NCI-H748 treated with DMSO at 0.1 percent for 48 hours (cell line): Measurements from ENCODE around the gene ARMH1.

ENCODE experiments used
- DNase-seq: peaks from one replicate; lab custom pipeline; 2025; lab: John Stamatoyannopoulos, UW

Gene ARMH1

DNA sequence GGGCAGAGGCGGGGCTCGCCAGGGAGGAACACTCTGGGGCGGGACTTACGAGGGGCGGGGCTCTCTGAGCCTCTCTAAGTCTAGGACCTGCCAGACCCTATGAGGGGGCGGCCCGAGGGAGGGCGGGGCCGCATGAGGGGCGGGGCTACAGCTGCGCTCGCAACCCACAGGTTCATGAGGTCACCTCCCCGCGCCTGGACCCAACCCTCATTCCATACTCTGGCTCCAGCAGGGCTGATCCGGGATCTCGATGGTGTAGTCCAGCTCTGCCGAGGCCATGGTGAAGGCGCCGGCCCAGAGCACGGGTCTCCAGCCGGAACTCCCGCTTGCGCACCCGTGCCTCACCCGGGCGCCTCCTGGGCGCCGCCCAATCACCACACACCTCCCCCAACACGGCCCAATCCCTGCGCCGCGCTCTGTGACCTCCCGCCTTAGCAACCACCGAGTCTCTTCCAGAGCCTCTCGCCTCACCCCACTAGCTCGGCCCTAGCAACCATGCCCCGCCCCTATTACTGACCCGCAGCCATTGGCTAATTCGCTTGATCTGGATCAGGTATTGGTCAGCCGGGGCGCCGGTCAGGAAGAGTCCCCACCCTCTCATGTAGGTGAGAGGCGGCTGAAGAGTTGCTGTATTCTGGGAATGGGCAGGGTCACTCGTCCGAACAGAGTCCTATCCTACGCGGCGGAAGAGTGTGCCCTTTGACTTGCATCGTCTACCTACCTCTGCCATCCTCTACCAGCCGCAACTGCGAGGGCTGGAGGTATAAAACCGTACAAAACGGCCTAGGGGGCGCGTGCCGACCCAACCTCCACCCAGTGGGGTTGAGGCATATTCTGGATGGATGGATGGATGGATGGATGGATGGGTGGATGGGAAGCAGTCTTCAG lies at the start of gene ARMH1, which contains the start of gene TMEM53:
TSS of gene ARMH1 (plus strand) at position 602 of the 888 bp plus-strand sequence. CDS start 14,984 bp downstream, outside the sequence.
TSS of gene TMEM53 (minus strand) at position 369 of the 888 bp plus-strand sequence. CDS start at position 279, 90 bp downstream.
- DNase-seq: peak; percentile 98

DNA sequence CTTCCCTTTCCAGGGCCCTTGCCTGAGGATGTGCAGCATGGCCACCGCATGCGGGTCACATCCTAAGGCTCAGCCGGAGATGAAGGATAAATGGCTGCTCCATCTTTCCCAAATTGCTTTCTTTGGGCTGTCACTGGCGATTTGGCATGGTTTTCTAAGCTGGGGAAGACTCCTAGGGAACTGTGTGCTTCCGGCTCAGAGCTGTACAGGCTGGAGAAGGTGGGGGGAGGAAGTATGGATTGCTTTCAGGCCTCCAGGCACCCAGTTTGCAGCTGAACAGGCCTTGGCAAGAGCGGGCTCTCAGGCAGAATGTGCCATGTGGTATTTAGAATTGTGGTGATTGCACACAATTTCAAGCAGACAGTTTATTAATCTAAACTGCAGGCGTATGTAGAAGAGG lies 49.2 kb upstream of the ARMH1 start:
- DNase-seq: no peak

DNA sequence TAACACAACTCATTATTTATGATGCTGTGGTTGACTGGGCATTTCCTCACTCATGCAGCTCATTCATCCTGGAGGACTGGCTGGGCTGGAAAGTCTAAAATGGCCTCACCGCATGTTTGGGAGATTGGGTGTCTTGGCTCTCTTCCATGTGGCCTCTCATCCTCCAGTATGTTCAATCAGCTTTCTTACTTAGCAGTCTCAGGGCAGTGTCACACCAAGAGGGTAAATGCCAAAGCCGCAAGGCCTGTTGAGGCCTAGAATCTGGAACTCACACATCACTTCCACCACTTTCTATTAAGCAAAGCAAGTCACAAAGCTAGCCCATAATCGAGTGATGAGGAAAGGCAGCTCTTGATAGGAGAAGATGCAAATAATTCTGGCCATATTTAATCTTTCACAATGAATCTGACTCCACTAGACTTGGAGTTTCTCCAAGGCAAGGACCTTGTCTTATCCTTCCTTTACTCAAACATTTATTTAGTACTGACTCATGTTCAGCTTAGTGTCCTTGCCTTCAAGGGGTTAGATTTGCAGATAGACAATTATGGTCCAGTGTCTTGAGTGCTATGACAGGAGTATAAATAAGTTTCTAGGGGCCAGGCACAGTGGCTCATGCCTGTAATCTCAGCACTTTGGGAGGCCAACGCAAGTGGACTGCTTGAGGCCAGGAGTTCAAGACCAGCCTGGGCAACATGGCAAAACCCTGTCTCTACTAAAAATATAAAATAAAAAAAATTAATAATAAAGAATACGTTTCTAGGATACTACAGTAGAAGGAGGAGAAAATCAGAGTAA lies 45.4 kb upstream of the ARMH1 start:
- DNase-seq: no peak

DNA sequence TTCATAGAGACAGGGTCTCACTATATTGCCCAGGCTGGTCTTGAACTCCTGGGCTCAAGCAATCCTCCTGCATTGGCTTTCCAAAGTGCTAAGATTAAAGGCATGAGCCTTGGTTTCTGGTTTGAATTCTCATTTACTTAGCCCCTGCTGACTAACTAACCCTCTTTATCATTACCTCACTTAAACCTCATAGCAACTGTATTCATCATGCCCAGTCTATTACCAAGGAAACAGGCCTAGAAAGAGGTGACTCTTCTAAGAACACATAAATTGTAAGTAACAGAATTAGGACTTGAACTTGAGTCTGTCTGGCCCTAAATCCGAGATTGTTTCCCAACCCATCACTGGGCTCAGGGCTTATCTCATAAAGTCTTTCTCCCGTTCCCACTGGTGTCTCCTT lies 44.4 kb upstream of the ARMH1 start:
- DNase-seq: no peak

DNA sequence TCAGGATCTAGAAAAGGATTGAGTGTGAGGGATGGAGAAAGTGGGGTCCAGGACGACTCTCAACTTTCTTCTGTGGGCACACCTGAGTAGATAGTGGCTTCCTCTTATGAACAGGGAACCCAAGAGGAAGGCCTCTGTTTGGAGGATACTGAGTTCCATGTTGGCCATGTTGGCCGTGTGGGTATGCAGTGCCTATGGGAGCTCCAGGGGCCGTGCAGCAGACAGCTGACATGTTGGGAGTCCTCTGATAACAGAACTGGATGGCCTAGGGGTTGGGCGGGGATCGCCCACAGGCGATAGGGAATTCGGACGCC lies 43.2 kb upstream of the ARMH1 start:
- DNase-seq: no peak

DNA sequence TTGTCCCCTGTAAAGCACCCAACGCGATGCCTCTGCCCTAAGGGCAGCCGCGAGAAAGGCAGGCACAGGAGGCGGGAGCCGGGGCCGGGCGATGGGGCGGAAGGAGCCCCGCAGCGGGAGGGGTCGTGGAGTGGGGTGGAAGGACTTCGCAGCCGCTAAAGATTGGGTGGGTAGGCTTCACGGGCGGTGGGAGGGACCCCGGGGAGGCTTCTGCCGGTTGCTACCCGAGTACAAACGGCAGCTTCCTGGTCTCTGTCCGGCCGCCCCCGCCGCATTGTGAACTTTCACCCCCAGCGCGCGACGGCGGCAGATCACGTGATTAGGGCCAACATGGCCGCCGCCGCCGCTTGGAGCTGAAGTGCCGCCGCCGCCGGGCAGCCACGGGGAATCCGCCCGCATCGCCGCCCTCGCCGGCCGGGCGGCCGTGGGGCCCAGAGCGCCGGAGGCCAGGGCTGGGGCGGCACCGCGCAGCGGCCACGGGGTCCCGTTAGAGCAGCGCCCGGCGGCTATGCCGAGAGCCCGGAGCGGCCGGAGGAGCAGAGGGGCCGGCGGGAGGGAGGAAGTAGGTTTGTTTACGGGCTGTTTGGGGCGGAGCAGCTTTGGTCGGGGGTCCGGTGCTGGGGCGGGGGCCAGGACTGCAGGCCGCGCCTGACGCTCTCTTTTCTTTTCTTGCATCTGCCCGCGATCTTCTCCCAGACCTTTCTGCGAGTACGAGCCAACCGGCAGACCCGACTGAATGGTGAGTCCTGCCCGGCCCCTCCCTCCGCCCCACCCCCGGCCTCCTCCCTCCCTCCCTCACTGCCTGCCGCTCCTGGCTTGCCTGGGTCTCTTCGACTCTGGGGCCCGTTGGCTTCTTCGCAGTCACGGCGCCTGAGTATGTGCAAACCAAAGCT lies 42.6 kb upstream of the ARMH1 start:
- peak; percentile 60 for DNase-seq

DNA sequence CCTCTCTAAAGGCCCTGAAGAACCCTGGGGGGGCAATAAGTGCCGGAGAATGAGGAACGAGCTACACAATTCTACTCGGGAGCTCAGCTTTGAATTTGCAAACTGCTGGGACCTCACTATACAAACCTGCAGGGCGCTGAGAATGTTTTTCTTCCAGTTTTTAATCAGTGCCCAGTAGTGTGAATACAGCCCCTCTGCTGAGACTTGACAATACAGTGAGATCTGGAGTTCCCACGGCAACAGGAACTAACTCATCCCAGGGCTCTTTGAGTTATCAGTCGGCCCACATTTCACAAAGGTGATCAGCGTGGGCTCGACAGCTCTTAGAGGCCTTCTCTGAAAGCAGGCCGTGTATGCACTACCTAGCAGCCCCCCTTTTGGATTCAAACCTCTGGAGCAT lies 41.9 kb upstream of the ARMH1 start:
- DNase-seq: no peak

DNA sequence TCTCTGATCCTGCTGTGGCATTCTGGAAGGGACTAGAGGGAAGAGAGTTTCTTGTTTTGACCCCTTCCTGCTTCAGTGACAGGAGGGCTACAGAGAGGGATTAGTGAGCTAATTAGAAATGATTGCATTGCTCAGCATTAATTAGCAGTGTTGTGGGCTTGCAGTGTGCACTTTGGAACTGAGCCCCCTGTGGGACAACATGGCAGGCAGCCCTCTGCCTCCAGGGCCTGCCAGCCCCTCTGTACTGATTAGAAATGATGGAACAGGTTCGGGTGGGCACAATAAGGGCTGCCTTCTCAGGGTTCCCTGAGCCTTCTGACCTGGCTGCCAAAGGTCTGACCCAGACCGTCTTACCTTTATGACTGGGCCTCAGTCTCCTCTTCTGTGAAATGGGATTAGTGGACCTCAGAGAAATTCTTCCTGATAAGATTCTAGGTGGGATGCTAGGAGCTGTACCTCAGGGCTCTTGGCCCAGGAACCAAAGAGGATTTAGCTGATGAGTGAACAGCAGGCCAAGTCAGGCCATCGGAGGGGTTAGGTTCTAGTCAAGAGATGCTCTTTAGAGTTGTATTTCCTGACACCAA lies 39.8 kb upstream of the ARMH1 start:
- DNase-seq: no peak

DNA sequence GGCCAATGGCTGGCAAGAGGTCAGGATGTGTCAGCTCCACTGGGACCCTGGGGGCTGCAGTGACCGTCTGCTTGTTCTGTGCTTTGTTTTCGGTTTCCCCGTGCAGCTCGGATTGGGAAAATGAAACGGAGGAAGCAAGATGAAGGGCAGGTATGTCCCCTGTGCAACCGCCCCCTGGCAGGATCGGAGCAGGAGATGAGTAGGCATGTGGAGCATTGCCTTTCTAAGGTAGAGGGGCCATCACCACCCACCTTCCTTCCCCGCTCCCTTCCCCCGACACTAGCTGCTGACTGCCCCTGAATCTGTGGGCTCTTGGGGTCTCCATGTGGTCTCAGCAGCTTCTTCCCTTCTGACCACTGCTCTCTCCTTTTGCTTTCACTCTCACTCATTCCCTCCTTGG lies 39.1 kb upstream of the ARMH1 start:
- no peak for DNase-seq

DNA sequence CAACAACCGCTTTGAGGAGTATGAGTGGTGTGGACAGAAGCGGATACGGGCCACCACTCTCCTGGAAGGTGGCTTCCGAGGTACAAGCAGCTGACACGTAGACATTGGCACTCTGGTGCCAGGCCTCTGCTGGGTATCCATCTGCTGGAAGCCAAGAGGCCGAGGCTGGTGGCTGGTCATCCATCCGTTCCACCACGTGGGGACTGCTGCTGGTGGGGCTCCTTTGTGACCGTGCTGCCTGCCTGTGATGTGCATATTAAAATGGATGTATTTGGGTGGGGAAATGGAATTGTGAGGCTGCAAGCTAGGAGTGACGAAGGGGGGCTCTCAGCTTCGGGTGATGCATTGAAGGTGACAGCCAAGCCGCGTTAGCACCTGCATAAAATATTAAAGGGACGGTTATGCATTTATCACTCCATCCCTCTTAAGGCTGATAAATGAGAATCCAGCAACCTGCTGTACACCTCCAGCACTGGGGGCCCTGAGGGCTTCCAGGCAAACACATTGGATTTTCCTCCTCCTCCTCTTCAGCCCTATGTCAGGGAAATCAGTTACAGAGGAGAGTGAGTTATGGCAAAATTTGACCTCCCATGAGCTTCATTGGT lies 38.3 kb upstream of the ARMH1 start:
- no peak for DNase-seq

DNA sequence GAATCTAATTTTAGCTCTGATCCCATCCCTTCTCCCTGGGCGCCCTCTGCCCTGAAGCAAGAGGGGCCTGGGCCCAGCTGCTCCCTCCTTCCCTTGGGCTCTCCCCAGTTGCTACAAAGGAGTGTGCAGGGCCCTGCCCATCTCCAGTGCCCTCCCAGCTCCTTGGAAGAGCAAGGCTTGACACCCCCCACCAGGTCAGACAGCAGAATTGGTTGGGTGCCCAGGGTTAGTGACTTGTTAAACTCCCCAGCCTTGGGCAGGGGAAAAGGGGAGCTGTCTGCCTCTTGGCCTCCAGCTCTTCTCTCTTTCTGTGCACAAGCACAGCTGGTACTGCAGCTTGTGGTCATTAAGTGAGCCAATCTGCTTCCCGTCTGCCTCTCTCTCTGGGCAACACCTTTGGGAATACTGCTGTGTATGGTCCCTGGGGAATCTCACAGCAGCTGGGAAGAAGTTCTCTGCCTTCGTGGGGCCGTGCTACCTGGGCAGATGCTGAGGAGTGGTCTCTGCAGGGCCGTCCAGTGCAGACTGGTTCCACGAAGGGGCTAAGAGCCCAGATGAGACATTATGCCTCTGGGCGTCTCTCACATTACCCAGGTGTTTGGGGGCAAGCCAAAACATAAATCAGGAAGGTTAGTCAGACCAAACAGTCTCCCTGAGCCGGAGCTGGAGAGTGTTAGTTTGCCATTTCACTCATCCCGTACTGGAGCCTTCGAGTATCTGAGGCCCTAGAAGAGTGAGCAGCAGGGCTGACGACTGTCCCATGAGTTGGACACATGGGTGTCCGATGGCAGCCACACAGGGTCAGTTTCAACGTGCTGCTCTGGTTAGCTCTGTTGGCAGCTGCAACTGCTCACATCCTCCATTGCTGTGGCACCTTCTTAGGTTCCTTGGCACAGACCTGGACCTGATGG lies 37.6 kb upstream of the ARMH1 start:
- no peak for DNase-seq

DNA sequence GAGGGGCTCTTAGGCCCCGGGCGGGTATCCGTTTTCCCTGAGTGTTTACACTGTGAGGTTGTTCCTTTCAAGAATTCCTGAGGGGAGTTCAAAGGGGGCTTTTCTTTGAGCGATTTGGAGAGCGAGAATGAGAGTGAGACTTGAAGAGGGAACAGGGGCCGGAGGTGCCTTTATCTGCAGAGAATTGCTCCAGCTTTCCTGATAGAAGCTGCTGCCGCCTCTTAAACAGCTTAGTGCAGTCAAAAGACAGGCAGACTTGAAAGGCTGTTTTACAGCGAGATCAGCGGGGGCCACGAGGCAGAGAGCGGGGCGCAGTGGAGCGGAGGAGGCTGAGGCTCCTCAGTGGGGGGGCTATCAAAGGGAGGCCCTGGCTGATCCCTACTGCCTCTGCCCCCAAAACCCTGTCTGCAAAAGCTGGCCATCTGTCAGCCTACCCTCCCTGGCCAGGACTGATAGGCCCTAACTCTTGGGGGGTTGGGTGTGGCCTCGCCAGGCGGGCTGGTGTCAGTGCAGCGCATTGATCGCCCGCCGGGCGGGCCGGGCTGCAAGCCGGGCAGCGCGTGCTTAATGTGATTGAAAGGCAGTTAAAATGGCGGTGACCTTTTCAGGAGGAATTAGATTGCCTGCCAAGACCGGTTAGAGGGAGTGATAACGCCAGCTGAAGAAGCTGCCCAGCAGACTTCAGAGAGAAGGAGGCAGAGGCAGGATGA lies 36.7 kb upstream of the ARMH1 start:
- no peak for DNase-seq

DNA sequence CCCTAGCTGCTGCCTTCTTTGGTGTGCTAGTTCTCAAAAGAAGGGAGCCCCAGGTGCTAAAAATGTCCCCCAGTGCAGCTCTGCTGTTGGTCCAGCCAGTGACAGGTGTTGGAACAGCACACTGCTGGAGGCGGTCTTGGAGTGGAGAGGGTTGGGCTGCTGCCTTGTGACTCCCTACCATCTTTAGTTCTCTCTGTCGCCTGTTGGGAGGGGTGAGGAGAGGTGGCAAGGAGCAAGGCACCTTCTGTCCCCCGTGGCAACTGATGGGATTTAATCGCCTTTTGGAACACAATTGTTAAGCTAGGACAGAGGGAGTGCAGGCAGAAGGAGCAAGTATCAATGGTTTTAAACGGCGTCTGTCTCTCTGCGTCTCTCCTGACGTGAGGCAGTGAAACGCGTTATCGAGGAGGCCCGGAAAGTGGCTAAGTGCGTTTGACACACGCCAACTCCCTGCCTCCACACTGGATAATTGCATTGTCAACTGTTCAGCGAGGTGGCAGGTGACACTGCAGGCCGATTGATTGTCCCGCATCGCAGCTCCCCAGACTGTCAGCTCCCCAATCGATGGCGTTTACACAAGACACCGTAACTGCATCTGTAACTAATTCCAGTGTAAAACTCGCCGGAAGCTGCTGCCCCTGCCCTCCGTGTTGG lies 34.2 kb upstream of the ARMH1 start:
- DNase-seq: no peak

DNA sequence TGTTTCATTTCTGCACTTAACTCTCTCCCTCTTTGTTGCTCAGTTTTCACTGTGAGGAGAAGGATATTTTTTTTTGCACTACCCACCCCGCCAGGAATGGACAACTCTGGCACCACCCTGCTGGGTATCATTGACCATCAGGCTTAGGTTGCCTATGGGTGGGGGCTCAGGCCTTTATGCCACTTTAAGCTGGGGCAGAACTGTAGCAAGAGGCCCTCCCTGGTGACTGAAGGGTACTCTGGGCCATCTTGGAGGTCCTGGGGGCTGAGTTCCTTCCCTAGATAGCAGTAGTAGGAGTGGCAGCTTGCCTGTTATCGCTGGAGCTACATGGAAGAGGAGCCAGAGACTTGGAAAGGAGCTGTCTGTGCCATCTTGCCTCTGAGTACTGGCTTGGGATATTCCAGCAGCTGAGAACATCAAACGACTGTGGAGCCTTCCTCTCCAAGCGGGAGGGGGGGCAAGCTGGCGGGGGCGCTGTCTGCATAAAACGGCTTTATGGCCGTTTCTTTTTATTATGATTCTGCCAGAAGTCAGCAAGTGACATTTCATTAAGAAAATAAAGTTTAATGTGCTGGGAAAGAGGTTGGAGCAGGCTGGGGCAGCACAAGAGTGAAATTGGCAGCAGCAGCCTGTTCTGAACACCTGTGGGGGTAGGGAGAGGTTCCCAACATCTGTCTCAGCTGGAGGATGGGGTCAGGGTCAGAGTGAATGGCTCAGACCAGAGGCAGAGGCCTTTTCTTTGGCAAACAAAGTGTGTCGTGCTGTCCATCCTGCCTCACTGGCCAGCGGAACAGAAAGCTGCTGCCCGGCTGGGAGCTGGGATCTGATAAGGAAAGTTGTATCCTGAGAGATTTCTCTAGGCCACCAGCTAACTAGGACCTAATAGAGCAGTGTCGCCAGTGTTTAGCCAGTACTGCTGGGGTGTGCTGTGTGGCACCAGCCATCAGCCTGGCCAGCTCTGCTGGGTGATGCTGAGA lies 33.1 kb upstream of the ARMH1 start:
- no peak for DNase-seq

DNA sequence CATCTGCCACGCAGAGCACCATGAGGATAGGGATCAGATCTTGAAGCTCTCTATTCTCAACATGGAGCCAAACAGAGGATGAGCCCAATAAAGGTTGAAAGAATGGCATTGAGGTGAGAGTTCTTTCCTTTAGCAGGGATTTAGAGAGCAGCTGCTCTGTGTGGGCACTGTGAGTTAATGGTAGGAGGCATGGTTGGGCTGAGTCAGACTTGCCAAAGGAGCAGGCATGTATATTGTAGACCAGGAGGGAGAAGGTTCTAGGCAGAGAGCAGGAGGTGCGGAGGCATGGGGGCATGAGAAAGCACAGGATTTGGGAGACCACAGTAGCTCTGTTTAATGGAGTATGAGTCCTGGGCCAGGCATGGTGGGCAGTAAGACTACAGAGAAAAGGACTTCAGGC lies 32.3 kb upstream of the ARMH1 start:
- DNase-seq: no peak

DNA sequence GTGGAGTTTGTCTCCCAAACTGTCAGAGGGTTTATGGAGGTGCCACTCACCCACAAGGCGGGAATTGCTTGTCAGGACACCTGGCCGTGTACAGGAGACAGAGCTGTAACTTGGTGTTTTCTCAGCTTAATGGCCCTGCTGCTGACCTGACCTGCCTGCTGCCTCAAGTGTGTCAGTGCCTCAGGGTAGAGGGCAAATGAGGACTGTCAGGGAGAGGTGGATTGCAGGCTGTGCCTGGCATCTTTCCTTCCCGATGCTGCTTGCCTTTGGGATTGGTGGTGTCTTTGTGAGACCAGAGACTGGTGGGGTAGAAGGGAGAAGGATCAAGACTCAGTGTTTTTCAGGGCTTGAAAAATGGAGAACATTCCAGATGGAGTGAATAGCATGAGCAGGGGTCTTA lies 31.6 kb upstream of the ARMH1 start:
- DNase-seq: no peak

DNA sequence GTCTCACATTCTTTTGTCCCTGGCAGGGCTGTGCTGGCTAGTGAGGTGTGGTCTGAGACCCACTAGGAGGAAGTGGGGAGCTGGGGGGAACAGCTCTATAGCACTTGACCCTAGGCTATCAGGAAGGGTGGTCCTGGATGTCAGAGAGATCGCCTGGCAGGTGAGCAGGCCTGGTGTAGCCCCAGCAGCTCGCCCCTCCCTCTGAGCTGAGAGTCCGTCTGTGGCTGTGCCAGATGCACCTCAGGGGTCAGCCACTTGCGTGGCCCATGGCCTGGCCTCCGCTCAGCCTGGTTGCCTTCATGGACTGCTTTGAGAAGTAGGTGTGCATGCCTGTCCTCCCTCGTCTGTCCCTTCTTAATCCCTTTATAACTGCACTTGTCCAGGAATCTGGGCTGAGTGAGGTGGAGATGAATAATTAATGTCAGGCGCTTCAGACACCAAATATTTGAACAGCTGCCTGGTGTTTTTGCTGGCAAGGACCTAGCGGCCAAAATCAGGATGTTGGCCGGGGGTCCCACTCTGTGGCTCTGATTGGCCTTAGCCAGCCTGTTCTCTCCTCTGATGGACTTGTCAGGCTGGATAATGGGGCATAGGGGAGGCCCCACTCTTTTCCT lies 30.7 kb upstream of the ARMH1 start:
- peak; percentile 33 for DNase-seq
